Measurements from ENCODE around the gene GMDS. TPM values are rescaled to one million over a fixed set of nuclear protein-coding genes. Genes with fewer than 3 reads are reported as not detected.

GMDS gene
- total and polyA plus RNA-seq, 2 of the 4 experiments (the other 2 are of a cell fraction): 7.3 to 21.9 TPM

DNA sequence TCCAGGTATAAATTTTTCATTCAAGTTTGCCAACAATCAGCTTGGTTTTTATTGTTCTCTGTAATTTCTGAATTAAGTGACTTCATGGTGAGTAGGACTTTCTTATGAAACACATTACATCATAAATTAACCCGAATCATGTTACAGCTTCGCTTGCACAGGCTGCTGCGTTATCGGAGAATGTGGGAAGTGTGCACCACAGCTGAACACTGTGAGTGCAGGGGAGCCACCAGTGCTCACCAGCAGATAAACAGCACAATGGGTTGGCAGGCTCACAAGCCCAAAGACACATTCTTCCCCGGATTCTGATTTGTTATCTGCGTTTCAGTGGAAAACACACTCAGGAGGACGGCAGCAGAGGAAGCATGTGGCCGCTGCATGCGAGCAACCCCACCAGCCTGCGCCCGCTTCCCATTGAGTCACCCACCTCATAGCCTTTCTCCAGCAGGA is 121.1 kb downstream of the GMDS start:
- H3K4me2 ChIP-seq (ENCODE audit: low read depth, low read length): peak overlapping the region; percentile 7; the same call in 1 of the 2 replicates
- peak overlapping the region; percentile 9; the same call in 1 of the 2 replicates for H3K4ac ChIP-seq (ENCODE audit: low read depth, low read length)
- no peaks in the 10 kb centered on the region for H3K9me3 ChIP-seq (ENCODE audit: control insufficient read depth, insufficient read depth, low read length)
- no peak overlapping the region for H3K18ac ChIP-seq (ENCODE audit: low read depth, low read length)
- H3K9me1 ChIP-seq (ENCODE audit: insufficient read depth, low read length): no peaks in the 10 kb centered on the region; the same call in 1 of the 2 replicates
- H3K4me1 ChIP-seq (ENCODE audit: control insufficient read depth, insufficient read depth, low read length): peaks cover 3% of the 10 kb centered on the region; the same call in 1 of the 2 replicates
- ChIA-PET POLR2A (ENCODE audit: unreplicated experiment) (no interaction called here), CTCF (no interaction called here)
- no peak overlapping the region for H2BK15ac ChIP-seq (ENCODE audit: low read depth, low read length)
- no peak overlapping the region for H3K4me3 ChIP-seq (ENCODE audit: insufficient read depth, low read depth, low read length)
- TF ChIP-seq CEBPB (IDR thresholded peaks at IDR 0.05; ENCODE audit: low read depth, low read length) (peak; percentile 13; the same call in 1 of the 2 replicates), BHLHE40 (IDR thresholded peaks at IDR 0.05; ENCODE audit: low read depth, low read length) (no peak), RAD21 (IDR thresholded peaks at IDR 0.05; ENCODE audit: low read length) (no peak)
- TF ChIP-seq, protein P1, sequence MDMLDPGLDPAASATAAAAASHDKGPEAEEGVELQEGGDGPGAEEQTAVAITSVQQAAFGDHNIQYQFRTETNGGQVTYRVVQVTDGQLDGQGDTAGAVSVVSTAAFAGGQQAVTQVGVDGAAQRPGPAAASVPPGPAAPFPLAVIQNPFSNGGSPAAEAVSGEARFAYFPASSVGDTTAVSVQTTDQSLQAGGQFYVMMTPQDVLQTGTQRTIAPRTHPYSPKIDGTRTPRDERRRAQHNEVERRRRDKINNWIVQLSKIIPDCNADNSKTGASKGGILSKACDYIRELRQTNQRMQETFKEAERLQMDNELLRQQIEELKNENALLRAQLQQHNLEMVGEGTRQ (IDR thresholded peaks at IDR 0.05; ENCODE audit: low read depth, low read length): no peak
- TF ChIP-seq, protein P2, sequence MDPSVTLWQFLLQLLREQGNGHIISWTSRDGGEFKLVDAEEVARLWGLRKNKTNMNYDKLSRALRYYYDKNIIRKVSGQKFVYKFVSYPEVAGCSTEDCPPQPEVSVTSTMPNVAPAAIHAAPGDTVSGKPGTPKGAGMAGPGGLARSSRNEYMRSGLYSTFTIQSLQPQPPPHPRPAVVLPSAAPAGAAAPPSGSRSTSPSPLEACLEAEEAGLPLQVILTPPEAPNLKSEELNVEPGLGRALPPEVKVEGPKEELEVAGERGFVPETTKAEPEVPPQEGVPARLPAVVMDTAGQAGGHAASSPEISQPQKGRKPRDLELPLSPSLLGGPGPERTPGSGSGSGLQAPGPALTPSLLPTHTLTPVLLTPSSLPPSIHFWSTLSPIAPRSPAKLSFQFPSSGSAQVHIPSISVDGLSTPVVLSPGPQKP (IDR thresholded peaks at IDR 0.05; ENCODE audit: borderline replicate concordance, low read depth, low read length): no peak
- ATAC-seq (ENCODE audit: low read depth) (peak; percentile 62), DNase-seq (peak; percentile 71)
- H3K79me1 ChIP-seq (ENCODE audit: low read depth in 1 of 2, low read length in 2 of 2): no peaks in the 10 kb centered on the region; a peak in 1 of 4 replicates
- H2BK120ac ChIP-seq (ENCODE audit: low read depth, low read length): no peak overlapping the region
- in situ Hi-C loops (cut with MboI; ENCODE audit: low sequenced_read_pairs): loop anchor here (25.0 kb wide), 1 partner anchor 513 kb away; no protein-coding TSS in a partner anchor
- no peak overlapping the region for H3K14ac ChIP-seq (replicated peaks; ENCODE audit: low read depth, low read length)
- no peaks in the 10 kb centered on the region for H3K36me3 ChIP-seq (ENCODE audit: control insufficient read depth, insufficient read depth, low read length)
- no peaks in the 10 kb centered on the region for H4K20me1 ChIP-seq (ENCODE audit: insufficient read depth, low read length)
- no peak overlapping the region for H4K91ac ChIP-seq (ENCODE audit: insufficient read depth, low read depth, low read length)
- no CpG with 5 or more reads among the region's 11 CpGs for WGBS, 2 experiments (ENCODE audit: extremely low coverage in 2 of 2, insufficient read length in 1 of 2)
- H4K5ac ChIP-seq (ENCODE audit: low read depth, low read length): no peak overlapping the region
- no peak overlapping the region for H4K8ac ChIP-seq (ENCODE audit: low read depth in 2 of 2, low read length in 2 of 2)
- BruUV-seq (replicated peaks): no TSS peak
- no peak overlapping the region for H2AFZ ChIP-seq (replicated peaks; ENCODE audit: low read length, poor library complexity)
- no peak overlapping the region for H2AK5ac ChIP-seq (ENCODE audit: low read depth, low read length)
- dilution Hi-C loops (cut with HindIII; ENCODE audit: low sequenced_read_pairs, unreplicated experiment): no loop called here
- intact Hi-C loops (cut with micrococcal nuclease): no loop called here
- H2BK20ac ChIP-seq (ENCODE audit: low read depth, low read length): no peak overlapping the region
- H3K9ac ChIP-seq (ENCODE audit: low read depth, low read length): no peak overlapping the region
- no peak overlapping the region for H2AK9ac ChIP-seq (replicated peaks; ENCODE audit: low read depth, low read length, poor library complexity)
- H3K27me3 ChIP-seq (ENCODE audit: control insufficient read depth, insufficient read depth, low read length): no peaks in the 10 kb centered on the region
- no peak overlapping the region for H3K56ac ChIP-seq (ENCODE audit: extremely low read depth, insufficient read depth, low read length)
- H3K23ac ChIP-seq (ENCODE audit: low read depth, low read length): no peak overlapping the region; the same call in 1 of the 2 replicates
- H3K27ac ChIP-seq (ENCODE audit: insufficient read depth, low read length): no peak overlapping the region
- no peak overlapping the region for H2BK5ac ChIP-seq (ENCODE audit: low read depth, low read length, poor library complexity, severe bottlenecking)
